Muscle of arm (tissue), 14 donors: Measurements from ENCODE around the gene MAST1. TPM values are rescaled to one million over a fixed set of nuclear protein-coding genes. Genes with fewer than 3 reads are reported as not detected.
"Not testable (repeated sequence)": the region's sequence is repeated elsewhere in the genome, so short reads cannot be mapped to it uniquely, and the experiment has no call there.

Experiments
- DNase-seq: peaks from one replicate; pipeline ENCODE4 v3.0.0-alpha.2; 2013
- long read RNA-seq, 11 donors: transcript quantifications; one replicate each; lab custom pipeline, GENCODE V29; 2026
- polyA plus RNA-seq, 12 donors: library from polyadenylated mRNA; unstranded; fragments of 120-200 nt; gene quantifications; one replicate each; pipeline ENCODE4 v1.2.1, GENCODE V29; 2013; ENCODE audit not compliant: insufficient read length in 12 of 12

MAST1 gene
- polyA plus RNA-seq, result 10 to 100 TPM in 1 of 12 donors, under 1 TPM in 10, not detected in 1; 0.16 to 12.0 (median 0.62) TPM
- long read RNA-seq, donor 1, full-length matches to known transcripts, result 2 of 185 reads
- long read RNA-seq, donor 1, partial matches to known transcripts, result 0 of 185 reads
- long read RNA-seq, donor 1, other reads (novel, unspliced or antisense), result 183 of 185 reads
- long read RNA-seq, donor 2, partial matches to known transcripts, result 392 of 392 reads
- long read RNA-seq, donor 2, other reads (novel, unspliced or antisense), result 0 of 392 reads
- long read RNA-seq, donor 3, partial matches to known transcripts, result 0 of 117 reads
- long read RNA-seq, donor 3, other reads (novel, unspliced or antisense), result 117 of 117 reads
- long read RNA-seq, donor 4, partial matches to known transcripts, result 13 of 102 reads
- long read RNA-seq, donor 4, other reads (novel, unspliced or antisense), result 89 of 102 reads
- long read RNA-seq, donor 5, partial matches to known transcripts, result 585 of 592 reads
- long read RNA-seq, donor 5, other reads (novel, unspliced or antisense), result 7 of 592 reads
- long read RNA-seq, donor 6, result 0 reads
- long read RNA-seq, donor 7, result 0 reads
- long read RNA-seq, donor 8, result 0 reads
- long read RNA-seq, donor 9, partial matches to known transcripts, result 0 of 163 reads
- long read RNA-seq, donor 9, other reads (novel, unspliced or antisense), result 163 of 163 reads
- long read RNA-seq, donor 10, partial matches to known transcripts, result 0 of 239 reads
- long read RNA-seq, donor 10, other reads (novel, unspliced or antisense), result 239 of 239 reads
- long read RNA-seq, donor 11, partial matches to known transcripts, result 207 of 207 reads
- long read RNA-seq, donor 11, other reads (novel, unspliced or antisense), result 0 of 207 reads

DNA sequence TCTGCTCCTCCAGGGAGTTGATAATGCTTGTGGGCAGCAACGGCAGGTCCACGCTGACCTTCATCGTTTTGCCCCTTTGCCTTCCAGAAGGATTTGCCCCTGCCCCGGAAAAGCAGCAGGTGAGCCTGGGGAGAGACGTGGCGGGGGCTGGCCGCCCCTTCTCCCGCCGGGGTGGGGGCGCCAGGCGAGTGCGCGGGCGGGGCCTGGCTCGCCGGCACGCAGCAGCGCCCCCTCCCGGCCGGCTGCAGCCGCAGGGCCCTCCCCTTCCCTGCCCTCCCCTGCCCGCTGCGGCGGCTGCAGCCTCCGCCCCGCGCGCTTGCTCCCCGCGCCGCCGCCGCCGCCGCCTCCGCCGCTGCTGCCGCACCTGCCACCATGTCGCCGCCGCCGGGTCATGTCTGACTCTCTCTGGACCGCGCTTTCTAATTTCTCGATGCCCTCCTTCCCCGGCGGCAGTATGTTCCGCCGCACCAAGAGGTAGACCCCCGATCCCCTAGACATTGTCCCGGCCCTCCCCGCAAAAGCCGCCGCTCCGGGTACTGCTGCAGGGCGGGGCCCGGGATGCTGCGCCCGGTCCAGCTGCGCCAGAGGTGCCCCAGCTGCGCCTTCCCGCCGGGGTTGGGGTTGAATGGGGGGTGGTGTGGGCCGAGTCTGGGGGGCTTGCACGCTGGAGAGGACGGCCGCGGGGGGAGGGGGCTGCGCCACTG is at the start of gene MAST1:
MAST1 (plus strand) TSS at position 334 of the 704 bp plus-strand sequence; CDS start at position 392, 58 bp downstream.
- DNase-seq, result no peak

DNA sequence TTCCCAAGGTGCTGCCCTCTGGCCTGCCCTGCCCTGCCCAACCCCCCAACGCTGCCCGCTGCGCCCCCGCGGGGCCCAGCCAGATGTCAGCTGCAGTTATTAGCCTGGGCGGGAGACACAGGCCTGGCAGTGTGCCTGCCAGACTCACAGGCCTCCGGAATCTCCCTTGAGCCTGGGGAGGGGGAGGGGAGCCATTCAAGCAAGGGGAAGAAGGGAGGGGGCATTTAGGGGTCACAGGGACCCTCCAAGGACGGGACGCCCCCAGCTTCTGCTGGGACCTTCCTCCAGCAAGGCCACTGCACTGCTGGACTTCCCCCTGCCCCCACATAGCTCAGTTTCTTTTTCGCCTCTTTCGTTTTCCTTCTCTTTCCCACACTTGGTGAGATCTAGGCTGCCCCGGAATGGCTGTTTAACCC is 49.6 kb upstream of the MAST1 start:
- DNase-seq, result no peak

DNA sequence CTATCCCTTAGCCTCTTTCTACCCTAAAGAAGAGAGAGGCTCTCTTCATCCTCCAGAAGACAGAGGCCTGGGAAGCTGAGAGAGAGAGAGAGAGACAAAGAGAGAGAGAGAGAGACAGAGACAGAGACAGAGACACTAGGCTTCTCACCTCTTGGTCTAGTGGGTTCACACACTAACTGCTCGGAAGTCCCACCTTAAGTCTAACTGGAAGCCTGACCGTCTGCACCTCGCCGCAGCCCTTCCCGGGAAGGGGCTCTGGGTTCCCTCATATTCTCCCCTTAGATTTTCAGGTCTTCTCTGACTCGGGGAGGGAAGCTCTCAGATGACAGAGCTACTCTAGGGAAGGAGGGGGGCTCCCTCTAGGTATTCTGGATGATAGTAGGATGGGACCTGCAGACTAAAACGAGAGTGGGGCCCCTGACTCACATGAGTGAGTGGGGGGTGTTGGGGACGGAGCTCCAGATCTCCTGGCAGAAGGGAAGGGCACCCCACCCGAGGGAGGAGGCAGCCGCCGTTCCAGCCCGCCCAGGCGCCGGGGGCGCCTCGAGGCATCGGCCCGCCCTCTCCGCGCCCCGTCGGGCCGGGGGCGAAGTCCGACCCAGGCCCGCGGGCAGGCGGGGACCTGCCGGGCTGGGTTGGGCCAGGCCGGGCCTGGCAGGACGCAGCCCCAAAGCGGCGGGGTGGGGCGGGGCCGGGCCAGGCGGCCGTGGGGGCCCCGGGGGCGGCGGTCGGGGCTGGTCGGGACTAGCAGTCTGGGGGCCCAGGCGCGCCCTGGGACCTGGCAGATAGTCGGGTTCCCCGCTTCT is 49.0 kb upstream of the MAST1 start:
- DNase-seq, result no peak

DNA sequence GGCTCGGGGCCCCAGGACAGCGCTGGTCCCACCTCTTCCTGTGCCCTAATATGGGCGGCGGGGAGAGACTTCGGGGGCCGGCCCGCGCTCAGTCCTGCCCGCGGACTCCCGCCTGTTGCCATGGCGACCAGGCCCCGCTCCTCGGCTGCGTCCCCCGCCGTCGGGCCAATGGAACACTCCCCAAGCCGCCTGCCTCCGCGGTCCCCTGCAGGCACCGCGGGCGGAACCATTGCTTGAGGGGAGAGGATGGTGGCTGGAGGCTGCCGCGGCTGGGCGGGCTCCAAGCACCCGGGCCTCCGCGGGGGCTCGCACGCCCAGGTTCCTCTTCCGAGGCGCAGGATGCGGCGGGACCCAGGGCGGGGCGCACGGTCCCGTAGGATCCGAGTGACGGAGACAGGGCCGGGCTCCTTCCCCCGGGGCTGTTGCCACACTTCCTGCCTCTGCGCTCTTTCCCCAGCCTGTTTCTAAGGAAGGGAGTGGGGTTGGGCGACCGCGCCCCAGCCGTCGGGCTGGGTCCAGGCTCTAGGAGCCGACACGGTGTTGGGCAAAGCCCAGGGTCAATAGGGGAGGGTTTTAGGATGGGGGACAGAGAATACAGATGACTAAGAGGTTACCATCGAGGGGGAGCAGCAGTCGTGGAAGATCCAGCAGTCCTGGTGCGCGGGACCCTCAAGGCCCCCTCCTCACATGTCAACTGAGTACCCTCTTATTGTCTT is 48.3 kb upstream of the MAST1 start:
- peak; percentile 92 for DNase-seq

DNA sequence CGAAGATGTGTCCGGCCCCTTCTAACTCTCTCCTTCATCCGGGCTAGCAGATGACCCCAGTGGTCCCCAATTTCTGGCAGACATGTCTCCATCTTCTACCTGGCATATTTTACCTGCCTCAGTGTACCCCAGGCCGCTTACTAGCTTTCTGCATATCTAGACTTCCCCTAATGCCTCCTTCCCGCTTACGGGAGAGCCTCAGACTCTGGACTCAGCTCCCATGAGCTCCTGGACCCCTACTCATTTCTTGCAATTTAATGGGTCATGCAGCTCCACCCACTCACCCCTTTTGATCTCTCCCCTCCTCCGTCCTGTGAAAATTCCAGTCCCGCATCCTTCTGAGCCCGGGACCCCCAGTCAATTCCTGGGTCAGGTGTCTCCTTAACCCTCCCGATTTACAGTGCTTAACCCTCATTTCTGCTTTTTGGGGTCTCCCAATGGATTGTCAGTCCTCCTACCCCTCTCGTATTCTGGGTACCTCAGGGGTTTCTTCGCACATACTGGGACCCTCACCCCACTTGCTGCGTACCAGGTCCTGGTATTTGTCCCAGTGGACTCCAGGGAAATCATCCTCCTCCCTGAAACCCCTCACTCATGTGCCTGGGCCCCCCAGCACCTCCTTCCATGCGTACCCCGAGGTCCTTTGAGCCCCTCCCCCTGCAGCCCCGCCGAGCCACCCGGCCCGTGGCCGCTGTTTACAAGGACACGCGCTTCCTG is 47.5 kb upstream of the MAST1 start:
- no peak for DNase-seq

DNA sequence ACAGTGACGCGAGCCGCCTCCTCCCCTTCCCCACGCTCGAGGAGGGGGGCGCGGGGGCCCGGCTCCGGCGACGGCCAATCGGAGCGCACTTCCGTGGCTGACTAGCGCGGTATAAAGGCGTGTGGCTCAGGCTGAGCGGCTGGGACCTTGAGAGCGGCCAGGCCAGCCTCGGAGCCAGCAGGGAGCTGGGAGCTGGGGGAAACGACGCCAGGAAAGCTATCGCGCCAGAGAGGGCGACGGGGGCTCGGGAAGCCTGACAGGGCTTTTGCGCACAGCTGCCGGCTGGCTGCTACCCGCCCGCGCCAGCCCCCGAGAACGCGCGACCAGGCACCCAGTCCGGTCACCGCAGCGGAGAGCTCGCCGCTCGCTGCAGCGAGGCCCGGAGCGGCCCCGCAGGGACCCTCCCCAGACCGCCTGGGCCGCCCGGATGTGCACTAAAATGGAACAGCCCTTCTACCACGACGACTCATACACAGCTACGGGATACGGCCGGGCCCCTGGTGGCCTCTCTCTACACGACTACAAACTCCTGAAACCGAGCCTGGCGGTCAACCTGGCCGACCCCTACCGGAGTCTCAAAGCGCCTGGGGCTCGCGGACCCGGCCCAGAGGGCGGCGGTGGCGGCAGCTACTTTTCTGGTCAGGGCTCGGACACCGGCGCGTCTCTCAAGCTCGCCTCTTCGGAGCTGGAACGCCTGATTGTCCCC is 46.8 kb upstream of the MAST1 start, which contains the start of gene JUNB:
JUNB (plus strand) TSS at position 142 of the 706 bp plus-strand sequence; CDS start at position 428, 286 bp downstream.
- peak; percentile 95 for DNase-seq

DNA sequence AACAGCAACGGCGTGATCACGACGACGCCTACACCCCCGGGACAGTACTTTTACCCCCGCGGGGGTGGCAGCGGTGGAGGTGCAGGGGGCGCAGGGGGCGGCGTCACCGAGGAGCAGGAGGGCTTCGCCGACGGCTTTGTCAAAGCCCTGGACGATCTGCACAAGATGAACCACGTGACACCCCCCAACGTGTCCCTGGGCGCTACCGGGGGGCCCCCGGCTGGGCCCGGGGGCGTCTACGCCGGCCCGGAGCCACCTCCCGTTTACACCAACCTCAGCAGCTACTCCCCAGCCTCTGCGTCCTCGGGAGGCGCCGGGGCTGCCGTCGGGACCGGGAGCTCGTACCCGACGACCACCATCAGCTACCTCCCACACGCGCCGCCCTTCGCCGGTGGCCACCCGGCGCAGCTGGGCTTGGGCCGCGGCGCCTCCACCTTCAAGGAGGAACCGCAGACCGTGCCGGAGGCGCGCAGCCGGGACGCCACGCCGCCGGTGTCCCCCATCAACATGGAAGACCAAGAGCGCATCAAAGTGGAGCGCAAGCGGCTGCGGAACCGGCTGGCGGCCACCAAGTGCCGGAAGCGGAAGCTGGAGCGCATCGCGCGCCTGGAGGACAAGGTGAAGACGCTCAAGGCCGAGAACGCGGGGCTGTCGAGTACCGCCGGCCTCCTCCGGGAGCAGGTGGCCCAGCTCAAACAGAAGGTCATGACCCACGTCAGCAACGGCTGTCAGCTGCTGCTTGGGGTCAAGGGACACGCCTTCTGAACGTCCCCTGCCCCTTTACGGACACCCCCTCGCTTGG is 46.1 kb upstream of the MAST1 start:
- DNase-seq, result no peak

DNA sequence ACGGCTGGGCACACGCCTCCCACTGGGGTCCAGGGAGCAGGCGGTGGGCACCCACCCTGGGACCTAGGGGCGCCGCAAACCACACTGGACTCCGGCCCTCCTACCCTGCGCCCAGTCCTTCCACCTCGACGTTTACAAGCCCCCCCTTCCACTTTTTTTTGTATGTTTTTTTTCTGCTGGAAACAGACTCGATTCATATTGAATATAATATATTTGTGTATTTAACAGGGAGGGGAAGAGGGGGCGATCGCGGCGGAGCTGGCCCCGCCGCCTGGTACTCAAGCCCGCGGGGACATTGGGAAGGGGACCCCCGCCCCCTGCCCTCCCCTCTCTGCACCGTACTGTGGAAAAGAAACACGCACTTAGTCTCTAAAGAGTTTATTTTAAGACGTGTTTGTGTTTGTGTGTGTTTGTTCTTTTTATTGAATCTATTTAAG is 45.4 kb upstream of the MAST1 start:
- no peak for DNase-seq

DNA sequence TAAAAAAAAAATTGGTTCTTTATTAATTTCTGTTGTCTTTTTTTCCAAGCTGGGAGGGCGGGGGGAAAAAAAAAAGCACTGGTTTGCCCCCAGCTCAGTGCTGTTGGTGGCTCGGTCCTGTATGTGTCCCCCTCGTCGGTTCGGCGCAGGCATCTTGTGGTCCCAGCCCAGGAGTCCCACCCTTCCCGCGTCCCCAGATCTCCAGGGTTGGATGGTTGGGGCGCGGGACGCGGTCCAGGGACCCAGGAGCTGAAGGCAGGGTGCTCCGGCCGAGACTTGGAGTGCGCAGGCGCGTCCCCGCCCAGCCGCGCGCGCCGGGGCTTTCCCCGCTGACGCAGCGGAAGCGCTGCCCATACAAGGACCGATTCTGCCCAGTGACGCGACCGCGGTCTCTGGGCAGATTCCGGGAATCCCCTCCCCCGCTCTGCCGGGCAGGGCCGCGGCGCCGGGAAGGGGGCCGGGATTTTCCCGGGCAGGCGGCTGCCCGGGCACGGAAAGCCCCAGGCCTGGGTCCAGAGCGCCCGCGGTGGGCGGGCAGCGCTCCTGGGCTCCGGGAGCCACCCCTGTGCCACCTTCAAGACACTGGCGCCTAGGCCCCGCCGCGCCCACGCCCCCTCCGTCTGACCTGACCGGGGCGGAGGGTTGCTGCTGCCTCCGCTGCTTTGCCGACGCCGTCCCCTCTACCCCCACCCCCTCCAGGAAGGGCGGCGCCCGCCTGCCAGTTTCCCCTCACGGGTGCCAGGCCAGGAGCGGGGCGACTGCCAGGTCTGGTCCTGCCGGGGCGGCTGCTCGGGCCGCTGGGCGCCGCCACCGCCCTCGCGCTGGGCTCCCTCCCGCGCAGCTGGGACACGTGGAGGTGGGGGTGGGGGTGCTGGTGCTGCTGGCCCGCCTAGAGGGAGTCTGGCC is 44.8 kb upstream of the MAST1 start:
- peak; percentile 96 for DNase-seq

DNA sequence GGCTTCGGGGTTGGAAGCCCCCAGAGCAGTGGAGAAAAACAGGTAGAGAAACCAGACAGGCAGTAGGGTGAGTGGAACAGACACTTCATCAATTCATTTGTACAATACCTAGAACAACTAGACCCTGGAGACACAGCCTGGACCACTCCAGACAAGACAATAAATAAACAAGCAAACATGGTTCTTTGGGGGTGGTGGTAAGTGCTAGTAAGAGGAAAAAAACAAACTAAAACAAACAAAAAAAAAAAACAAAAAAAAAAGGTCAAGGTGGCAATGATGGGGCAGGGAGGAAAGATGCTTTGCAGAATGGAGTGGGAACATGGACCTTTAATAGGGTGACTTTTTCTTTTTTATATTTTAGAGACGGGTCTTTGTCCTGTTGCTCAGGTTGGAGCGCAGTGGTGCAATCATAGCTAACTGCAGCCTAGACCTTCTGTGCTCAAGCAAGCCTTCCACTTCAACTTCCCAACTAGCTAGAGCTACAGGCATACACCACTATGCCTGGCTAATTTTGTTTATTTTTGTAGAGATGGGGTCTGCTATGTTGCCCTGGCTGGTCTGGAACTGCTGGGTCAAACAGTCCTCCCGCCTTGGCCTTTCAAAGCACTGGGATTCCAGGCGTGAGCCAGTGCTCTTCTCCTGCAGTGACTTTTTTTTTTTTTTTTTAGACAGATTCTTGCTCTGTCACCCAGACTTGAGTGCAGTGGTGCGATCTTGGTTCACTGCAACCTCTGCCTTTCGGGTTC is 43.9 kb upstream of the MAST1 start:
- DNase-seq, result no peak

DNA sequence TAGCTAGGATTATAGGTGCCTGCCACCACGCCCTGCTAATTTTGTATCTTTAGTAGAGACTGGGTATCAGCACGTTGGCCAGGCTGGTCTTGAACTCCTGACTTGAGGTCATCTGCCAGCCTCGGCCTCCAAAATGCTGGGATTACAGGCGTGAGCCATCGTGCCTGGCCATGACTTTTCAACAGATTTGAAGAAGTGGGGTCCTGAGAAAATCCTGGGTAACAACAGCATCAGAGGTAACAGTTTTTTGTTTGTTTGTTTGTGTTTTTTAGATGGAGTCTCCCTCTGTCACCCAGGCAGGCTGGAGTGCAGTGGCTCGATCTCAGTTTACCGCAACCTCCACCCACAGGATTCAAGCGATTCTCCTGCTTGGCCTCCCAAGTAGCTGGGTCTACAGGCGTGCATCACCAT is 43.3 kb upstream of the MAST1 start:
- DNase-seq, result no peak

DNA sequence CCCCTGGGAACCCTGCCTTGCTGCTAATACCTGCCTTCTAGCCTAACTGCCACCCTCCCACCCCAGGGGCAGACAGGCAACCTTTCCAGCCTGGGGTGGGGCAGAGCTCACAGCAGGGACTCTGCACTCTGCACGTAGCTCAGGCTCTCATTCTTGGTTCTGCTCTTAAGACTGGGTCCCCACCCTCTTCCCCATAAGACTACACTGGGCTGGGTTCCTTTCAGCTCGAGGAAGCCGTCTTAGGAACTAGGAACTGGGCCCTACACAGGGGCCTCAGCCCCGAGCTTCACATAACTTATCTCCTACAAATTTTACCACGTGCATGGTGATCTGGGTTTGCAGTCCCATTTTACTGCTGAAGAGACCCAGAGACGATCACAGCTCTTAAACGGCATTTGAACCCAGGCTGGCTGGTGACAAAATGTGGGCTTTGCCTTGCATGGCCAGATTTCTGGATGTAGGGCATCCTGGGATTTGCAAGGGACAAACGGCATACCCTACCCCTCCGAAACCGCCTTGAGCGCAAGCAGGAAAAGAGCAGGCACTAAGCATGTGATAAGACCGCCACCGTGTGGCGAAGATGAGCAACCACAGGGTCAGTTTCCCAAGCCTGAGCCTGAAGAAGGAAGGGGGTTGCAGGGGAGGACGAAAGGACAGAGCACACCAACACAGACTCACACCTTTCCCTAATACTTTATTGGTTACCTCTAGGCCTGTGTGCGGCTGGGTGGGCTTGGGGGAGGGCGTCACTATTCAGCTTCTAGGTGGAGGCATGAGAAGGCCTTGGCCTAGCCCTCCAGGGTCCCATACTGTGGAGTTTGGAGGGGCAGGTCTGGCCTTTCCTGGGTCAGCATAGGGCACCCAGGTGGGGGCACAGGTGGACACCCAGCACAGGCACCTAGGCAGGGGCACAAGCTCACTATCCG is 41.9 kb upstream of the MAST1 start:
- peak; percentile 87 for DNase-seq

DNA sequence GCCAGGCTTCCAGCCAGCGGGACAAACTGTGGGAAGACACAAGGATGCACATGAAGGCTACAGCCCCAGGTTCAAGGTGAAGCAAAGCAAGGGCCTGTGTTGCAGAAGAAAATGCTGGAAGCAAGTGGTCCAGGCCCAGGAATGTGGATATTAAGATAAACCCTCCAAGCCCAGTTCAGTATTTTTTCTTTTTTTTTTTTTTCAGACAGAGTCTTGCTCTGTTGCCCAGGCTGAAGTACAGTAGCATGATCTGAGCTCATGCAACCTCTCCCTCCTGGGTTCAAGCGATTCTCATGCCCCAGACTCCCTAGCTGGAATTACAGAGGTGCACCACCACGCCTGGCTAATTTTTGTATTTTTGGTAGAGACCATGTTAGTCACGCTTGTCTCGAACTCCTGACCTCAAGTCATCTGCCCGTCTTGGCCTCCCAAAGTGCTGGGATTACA is 41.2 kb upstream of the MAST1 start:
- no peak for DNase-seq

DNA sequence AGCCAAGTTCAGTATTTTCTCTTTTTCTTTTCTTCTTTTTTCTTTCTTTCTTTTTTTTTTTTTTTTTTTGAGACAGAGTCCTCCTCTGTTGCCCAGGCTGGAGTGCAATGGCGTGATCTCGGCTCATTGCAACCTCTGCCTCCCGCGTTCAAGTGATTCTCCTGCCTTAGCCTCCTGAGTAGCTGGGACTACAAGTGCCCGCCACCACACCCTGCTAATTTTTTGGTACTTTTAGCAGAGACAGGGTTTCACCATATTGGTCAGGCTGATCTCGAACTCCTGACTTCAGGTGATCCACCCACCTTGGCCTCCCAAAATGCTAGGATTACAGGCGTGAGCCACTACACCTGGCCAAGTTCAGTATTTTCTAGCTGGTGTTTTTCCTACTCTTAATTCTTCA is 40.7 kb upstream of the MAST1 start:
- DNase-seq, result not testable (repeated sequence)
